ENCODE data around the gene SYTL4. TPM values are rescaled to one million over a fixed set of nuclear protein-coding genes. Genes with fewer than 3 reads are reported as not detected.
"Not testable (repeated sequence)": the region's sequence is repeated elsewhere in the genome, so short reads cannot be mapped to it uniquely, and the experiment has no call there.

SYTL4 gene
- total RNA-seq (2014; rRNA removed; shearing (Covaris generic)), result 3.1 and 3.6 TPM in 2 replicates

DNA sequence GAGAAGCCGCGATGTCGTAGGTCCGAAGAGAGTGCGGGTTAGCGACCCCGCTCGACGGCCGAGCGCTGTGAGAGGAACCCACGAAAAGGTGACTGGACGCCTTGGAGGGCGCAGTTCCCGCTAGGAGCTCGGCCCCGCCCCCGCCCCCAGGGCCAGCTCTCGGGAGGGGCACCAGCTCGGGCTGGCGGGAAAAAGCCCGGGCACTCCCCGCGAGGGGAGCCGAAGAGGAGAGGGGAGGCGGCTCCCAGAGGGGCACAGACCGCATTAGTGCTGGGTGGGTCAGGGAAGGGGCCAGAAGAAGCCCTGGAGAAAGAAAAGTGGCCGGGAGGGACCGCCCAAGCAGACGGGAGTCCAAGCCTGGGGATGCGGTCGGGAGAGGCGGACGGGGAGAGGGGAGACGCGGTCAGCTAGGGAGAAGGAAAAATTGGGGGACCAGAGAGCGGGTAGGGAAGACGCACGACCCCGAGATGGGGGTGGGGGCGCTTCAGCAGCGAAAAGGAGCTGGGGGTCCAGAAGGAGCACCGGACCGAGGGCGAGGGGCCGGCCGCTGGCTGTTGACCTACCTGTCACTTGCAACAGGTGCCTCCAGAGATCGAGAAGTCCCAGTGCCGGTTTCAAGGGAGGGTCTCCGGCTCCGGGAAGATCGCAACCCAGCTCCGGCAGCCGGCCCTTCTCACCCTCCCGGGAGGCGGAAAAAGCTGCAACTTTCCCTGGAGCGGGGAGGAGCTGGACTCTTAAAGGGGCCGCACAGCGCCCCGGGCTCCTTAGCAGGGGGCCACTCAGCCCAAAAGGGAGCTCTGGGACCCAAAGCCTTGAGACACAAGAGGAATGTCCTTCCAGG, at the start of gene SYTL4:
TSS of gene SYTL4 (minus strand) at position 681 of the 841 bp plus-strand sequence. CDS start 30,084 bp downstream, outside the sequence.
- DNase-seq (ENCODE audit: low read depth), result peak; percentile 37

DNA sequence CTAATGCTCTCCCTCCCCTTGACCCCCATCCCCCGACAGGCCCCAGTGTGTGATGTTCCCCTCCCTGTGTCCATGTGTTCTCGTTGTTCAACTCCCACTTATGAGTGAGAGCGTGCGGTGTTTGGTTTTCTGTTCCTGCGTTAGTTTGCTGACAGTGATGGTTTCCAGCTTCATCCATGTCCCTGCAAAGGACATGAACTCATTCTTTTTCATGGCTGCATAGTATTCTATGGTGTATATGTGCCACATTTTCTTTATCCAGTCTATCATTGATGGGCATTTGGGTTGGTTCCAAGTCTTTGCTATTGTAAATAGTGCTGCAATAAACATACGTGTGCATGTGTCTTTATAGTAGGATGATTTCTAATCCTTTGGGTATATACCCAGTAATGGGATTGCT, 37.5 kb upstream of the SYTL4 start:
- DNase-seq (ENCODE audit: low read depth), result not testable (repeated sequence)

DNA sequence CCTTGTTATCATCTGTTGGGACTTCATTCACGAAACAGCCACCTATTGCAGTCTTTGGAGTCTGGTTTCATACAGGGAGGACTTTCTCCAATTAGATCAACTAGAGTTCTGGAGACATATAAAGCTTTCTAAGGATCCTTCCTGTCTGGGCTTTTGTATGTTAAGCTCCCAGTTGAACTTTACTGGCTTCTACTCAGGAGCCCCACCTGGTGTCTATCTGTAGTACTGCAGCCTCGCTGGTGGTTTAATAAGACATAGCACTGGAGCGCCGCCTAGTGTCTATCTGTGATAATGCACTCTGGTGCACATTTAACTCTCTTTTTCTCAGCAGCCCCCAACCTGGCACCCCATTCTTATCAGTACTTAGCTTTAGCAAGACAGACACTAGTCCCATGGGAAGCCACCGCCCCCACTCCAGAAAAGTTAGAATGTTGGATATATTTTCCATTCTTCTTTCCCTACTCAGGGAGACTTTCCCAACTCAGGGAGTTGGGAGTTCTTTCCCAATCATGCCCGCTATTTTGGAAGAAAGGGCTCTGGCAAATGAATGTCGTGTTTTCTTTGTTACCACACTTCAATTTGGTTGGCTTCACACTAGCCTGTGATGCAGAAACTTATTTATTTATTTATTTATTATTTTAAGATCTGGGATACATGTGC, 36.9 kb upstream of the SYTL4 start:
- peak; percentile 39 for DNase-seq (ENCODE audit: low read depth)

DNA sequence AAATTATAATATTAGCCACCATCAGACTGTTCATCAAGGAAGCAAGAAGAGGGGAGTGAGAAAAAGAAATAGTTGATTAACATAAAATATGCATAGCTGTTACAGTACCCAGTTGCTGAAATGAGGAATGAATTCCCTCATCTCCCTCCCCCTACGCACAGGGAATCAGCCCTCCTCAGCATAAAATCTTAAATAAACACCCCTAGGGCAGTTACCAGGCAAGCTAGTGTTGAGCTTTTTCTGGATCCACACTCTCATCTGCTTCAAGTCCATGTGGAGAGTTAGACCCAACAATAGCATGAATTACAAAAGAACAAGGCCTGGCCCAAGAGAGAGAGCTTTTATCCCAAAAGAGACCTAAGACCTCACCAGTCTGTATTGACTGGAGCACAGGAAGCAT, 19.0 kb upstream of the SYTL4 start:
- no peak for DNase-seq (ENCODE audit: low read depth)

DNA sequence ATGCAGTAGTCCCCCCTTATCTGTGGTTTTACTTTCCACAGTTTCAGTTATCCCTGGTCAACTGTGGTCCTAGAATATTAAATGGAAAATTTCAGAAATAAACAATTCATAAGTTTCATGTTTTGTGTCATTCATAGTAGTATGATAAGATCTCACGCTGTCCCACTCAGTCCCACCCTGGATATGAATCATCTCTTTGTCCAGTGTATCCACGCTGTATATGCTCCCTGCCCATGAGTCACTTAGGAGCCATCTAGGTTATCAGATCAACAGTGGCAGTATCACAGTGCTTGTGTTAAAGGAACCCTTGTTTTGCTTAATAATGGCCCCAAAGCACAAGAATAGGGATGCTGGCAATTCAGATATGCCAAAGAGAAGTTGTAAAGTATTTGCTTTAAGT, 16.2 kb upstream of the SYTL4 start:
- DNase-seq (ENCODE audit: low read depth), result peak; percentile 27

DNA sequence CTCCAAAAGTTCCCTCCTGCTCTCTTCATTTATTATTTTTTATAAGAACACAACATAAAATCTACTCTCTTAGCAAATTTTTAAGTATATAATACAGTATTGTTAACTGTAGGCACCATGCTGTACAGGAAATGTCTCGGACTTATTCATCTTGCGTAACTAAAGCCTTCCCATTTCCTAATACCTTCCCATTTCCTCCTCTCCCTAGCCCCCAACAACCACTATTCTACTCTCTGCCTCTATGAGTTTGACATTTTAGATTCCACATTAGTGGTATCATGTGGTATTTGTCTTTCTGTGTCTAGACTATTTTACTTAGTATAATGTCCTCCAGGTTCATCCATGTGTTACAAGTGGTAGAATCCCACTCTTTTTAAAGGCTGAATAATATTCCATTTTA, 15.8 kb upstream of the SYTL4 start:
- DNase-seq (ENCODE audit: low read depth), result no peak

DNA sequence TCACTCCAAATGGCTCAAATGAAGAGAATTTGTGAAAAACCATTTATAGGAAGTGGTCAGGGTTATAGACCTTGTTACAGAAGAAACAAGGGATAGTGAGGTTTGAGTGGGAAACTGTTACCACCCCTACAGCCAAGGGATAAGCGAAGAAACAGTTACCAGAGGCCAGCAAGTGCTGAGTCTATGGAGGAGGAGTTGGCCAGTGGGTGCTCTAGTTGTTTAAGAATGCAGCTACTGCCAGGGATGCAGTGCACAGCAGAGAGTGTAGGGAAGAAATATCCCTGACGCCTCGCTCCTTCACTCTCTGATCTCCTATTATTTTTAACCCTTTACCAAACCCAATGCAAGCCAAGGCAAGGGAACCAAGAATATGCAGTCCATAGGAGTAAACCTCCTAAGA, 15.2 kb upstream of the SYTL4 start:
- DNase-seq (ENCODE audit: low read depth), result no peak

DNA sequence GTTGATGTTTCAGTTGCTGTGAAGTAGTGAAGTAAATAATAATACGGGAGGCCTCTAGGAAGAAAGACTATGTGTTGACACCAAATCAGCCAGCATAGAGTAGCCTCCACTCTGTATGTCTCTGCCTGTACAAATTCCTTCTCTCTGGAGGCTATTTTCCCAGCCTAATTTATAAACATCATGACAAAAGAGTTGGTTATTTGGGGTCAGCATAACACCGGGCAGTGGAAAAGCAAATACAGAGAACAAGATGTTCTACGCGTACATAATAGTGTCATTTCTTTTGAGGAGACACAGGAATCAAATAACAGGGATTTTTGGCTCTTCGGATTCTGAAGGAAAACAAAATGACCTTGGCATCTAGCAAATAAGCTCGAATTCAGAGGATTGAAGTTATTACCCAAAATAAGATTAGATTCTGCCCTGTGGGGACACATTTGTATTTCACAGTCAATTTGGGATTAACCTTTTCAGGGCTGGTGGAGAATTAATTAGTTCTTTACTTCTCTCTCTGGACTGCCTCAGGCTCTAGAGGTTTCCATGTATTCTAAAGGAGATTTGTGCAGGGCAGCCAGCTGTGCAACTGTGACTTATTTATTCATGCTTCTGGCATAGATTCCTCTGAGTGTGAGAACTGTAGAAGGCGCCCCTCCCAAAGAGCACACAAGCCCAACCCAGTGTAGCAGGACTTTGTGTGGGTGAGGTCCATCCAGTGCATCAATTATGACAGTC, 14.1 kb upstream of the SYTL4 start:
- no peak for DNase-seq (ENCODE audit: low read depth)

DNA sequence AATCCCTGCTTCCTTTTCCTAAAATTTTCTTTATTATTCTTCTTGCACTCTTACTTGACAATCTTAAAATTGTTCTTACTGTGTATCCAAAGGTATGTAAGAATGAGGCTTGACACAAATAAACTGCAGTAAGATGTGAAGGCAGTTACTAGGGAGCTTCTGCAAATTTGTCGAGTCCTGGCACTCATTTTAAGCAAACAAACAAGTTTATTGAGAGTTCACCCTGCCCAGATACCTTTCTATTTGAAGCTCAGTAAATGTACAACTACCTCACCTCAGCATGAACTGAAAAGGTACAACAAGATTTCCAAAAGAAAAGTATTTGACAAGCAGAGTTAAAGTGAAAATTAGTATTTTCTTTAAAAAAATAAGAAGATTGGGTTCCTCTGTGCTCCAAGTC, 13.3 kb upstream of the SYTL4 start:
- DNase-seq (ENCODE audit: low read depth), result no peak

DNA sequence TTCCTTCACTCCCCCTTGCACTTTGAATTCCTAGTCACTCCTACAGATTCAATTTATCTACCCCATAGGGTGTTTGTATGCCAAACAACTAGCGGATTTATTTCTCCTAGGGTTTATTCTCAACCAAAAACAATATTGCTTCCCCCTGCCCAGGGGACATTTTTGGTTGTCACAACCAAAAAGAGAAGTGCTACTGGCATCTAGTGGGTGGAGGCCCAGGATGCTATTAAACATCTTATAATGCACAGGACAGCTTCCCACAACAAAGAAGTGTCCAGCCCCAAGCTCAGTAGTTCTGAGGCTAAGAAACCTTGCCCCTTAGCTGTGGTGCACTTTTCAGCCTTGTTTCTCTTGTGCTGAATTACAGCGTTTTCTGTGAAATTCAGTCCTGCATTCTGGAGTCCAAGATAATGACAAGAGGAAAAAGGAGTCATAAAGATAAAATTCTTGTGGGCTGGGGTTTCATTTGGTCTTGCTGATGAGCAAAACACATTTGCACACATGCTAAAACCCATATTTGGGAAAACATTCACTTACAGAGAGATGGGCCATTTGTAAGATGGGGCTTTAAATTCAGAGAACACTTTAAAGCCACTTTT, 11.2 kb upstream of the SYTL4 start:
- no peak for DNase-seq (ENCODE audit: low read depth)

DNA sequence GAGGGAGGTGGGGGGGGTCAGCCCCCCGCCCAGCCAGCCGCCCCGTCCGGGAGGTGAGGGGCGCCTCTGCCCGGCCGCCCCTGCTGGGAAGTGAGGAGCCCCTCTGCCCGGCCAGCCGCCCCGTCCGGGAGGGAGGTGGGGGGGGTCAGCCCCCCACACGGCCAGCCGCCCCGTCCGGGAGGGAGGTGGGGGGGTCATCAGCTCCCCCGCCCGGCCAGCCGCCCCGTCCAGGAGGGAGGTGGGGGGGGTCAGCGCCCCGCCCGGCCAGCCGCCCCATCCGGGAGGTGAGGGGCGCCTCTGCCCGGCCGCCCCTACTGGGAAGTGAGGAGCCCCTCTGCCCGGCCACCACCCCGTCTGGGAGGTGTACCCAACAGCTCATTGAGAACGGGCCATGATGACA, 7.9 kb downstream of the SYTL4 start:
- DNase-seq (ENCODE audit: low read depth), result not testable (repeated sequence)

DNA sequence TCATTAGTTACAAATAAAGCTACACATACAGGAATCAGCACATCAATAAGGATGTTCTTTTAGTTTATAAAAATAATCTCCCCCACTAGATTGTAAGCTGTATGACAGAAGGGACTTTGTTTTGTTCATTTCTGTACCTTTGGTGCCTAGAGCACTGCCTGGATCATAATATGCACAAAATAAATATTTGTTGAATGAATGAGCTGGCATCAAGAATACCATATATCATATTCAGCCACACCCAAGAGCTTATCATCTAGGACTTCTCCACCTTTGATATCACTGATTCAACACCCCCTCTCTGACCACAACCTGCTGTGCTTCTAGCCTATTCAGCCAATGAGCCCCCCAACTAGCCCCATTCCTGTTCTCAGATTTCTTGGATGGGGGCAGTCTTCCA, 10.6 kb downstream of the SYTL4 start:
- no peak for DNase-seq (ENCODE audit: low read depth)

DNA sequence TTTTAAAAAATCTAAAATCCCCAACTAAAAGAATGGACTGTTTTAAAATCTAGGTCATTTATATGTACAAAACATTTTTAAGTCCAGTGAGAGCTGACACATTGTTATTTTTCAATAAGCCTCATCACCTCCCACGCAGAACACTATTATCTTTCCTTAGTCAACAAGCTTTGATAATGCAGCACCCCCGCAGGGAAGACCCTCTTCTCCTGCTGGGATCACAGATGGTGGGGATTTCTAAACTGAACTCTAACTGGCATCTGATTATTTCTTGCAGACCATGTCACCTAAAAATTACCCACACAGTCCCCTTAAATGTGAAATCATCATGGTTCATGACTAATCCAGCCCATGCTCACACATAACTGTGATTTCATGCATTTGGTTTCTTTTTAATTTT, 11.6 kb downstream of the SYTL4 start:
- peak; percentile 7 for DNase-seq (ENCODE audit: low read depth)

DNA sequence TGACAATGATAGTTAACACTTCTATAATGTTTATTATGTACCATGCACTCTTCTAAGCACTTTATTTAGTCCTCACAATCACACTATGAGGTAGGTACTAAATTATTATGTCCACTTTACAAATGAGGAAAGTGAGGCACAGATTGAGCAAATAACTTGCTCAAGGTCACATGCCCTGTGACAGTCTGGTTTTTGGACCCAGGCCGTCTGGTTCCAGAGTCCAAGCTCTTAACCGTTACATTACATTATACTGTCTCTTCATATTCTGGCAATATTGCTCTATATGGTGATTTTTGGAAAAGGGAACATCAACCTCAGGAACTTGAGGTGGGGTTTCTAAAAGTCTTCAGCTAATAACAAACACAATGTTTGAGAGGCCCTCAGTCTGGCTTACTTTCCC, 12.8 kb downstream of the SYTL4 start:
- no peak for DNase-seq (ENCODE audit: low read depth)

DNA sequence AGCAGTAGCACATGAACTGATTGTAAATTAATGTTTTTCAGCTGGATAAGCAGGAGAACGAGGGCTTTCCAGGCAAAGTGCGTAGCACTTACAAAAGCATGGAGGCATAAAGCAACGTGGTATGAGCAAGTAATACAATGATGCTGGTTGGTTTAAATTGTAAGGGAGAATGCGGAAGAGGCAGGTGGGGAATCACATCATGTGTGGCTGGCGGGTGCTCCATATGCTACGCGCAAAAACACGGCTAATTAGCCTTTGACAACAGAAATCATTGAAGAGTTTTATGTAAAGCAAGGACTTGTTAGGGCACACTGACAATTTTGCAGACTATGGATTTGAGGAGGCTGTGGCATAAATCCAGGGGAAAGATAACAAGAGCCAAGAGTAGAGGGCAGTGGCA, 14.6 kb downstream of the SYTL4 start:
- DNase-seq (ENCODE audit: low read depth), result no peak

DNA sequence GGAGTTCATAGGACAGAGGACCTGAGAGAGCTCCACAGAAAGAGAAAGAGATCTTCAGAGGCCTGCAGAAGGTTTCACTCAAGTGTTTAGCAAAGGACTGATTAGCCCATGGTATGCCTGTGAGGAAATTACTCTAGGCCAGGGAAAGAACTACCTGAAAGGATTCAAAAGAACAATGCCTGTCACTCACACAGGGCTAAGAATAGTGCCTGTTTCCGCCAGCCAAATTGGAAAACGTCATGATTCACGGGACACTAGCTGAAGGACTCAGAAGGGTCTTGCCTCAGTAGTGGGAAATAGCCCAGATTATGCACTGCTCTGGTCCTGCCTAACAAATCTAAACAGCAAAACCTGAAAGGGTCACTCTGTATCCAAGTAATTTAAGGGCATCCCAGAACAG, 21.1 kb downstream of the SYTL4 start:
- no peak for DNase-seq (ENCODE audit: low read depth)

DNA sequence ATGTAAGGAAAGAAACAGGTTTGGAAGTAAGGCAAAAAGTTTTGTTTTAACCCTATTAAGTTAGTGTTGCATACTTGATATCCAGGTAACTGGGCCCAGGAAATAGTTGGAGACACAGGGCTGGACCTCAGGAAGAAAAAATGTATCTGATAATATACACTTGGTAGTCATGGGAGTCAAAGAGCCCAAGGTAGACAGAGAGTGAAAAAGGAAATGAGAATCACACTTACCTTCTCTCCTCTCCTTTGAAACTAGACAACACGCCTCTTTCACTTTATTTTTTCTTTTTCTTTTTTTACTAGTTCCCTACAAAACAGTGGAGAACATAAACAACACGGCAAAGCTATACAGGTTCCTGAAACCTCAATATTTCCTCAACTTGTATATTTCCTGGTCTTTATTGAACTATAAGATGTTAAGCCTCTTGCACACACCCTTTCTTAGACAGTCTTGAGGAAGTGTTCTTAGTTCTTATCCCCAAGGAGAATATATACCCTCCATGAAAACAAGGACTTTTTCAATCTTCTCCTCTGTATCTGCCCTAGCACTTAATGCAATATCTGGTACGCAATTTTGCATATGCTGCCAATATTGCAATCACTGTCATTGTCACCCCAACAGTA, 27.2 kb downstream of the SYTL4 start:
- no peak for DNase-seq (ENCODE audit: low read depth)

DNA sequence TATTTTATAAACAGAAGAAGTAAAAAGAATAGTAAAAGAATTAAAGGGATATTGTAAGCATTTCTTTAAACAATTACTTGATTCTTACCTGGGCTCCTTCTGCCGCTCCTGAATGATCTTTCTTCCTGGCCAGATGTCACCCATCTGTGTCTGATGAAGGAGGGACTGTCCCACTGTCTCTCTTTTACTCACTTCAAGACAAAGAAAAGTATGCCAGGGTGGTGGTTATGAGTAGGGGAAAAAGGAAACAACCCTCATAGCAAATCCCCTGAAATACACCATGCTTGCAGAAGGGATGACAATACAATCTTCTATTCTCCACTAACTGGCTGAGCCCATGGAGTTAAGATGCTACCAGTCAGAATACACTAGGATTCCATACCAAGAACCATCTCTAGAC, 31.1 kb downstream of the SYTL4 start:
- DNase-seq (ENCODE audit: low read depth), result no peak

DNA sequence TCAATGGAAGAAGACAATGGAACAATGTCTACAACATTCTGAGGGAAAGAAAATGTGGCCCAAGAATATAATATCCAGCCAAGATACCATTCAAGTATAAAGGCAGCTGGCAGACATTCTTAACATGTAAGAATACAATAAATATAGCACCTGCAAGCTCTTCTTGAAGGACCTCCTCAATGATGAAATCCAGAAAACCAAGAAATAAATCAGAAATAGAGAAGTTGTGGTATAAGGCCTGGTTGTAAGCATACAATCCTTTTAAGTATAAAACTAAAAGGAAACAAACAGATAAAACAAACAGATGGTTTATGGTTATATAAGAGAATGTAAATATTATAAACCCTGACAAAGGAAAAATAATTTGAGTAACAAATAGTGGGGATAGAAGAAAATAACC, 33.4 kb downstream of the SYTL4 start:
- no peak for DNase-seq (ENCODE audit: low read depth)

DNA sequence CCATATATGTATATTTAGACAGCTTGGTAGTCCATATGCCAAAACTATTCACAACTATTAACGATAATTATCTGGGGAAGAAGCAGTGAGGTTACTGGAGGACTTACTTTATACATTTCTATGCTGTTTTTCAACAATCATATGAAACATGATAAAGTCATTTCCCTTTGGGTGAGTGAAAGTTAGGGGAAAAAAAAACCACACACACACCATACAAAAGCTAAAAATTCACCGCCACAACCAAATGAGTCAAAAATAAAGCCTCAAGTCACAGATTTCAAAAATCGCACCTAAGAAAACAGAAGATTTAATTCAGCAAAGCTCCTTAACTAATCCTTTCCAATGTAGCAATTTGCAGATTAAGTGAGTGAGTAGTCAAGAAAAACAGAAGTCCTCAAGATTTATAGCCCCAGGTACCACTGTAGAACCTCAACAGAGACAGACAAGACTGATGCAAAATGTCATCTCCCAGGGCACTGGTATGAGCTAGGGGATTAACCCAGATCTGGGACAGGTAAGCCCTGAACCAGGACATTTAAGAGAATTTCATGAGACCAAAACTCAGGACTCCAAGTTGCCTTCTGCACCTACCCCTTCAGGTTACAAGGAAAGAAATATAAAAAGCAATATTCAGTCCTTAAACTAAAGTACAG, 35.1 kb downstream of the SYTL4 start:
- DNase-seq (ENCODE audit: low read depth), result no peak

DNA sequence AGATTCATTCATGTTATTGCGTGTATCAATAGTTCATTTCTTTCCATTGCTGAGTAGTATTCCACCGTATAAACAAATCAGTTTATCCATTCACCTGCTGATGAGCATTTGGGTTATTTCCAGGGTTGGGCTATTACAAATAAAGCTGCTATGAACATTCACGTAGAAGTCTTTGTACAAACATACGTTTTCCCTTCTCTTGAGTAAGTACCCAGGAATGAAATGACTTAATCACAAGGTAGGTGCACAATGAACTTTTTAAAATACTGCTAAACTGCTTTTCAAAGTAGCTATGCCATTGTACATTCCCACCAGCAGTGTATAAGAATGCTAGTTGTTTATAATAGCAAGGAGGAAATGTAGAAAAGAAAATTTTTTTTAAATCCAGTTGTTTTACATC, 35.9 kb downstream of the SYTL4 start:
- no peak for DNase-seq (ENCODE audit: low read depth)
